H54 (cell line): ENCODE data around the gene FAM9C.

Experiments used
- DNase-seq: peaks from one replicate; pipeline ENCODE4 v3.0.0; 2011; ENCODE audit warnings: low spot score, mixed read lengths; ENCODE audit not compliant: insufficient read length
- FAIRE-seq: peaks from 3 replicates; lab custom pipeline; 2011; peaks lifted over from hg19 to GRCh38; lab: Jason Lieb, UNC
- POLR2A ChIP-seq: IDR thresholded peaks from 2 replicates; pipeline ENCODE4 v1.6.1; 2011; ENCODE audit warnings: low read depth, mild to moderate bottlenecking, low read length

The FAM9C gene

DNA sequence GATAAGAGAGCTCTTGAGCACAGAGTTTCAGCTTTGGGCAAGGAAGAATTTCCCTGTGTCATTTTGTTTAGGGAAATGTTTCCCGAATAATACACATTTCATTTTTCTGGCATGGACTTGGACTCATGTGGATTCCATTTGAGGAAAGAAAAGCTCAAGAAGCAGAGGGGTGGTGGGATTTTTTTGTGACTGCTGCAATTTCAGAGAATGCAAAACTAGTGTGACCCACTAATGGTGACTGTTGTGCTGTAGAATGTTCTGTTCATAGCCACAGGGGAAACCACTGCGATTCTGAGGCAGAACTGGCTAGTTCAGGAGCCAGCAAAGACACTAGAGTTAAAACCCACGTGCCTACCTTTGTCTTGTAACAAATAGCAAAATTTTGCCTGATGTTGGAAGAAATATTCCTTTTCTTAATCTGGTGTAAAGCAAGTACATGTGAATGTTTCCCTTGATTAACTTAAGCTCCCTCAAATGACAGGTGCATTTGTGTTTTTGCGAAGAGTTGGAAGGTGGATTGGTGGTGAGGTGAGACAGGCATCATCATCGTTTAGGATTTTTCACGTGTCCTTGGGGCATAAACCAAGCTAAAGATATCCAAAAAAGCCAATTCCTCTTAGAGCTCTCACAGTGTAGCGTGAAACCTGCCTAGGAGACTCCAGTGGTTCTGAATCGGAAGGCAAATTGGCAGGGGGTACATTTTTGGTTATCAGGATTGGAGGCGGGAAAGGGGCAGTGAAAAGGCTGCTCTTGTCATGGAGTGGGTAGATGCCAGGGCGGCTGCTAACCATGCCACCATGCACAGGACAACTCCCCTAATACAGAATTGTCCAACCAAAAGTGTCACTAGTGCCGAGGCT is 38.0 kb upstream of the FAM9C start:
- no peak for FAIRE-seq
- TF ChIP-seq POLR2A, result no peak
- DNase-seq, result no peak

- FAIRE-seq (no peak), DNase-seq (no peak)
- TF ChIP-seq POLR2A, result no peak
These were observed 37.2 kb upstream of the FAM9C start for GRCh38 chrX:13081395-13082205.

GRCh38 chrX:13080128-13080795 is 35.8 kb upstream of the FAM9C start:
- no peak for TF ChIP-seq POLR2A
- DNase-seq, result no peak

DNA sequence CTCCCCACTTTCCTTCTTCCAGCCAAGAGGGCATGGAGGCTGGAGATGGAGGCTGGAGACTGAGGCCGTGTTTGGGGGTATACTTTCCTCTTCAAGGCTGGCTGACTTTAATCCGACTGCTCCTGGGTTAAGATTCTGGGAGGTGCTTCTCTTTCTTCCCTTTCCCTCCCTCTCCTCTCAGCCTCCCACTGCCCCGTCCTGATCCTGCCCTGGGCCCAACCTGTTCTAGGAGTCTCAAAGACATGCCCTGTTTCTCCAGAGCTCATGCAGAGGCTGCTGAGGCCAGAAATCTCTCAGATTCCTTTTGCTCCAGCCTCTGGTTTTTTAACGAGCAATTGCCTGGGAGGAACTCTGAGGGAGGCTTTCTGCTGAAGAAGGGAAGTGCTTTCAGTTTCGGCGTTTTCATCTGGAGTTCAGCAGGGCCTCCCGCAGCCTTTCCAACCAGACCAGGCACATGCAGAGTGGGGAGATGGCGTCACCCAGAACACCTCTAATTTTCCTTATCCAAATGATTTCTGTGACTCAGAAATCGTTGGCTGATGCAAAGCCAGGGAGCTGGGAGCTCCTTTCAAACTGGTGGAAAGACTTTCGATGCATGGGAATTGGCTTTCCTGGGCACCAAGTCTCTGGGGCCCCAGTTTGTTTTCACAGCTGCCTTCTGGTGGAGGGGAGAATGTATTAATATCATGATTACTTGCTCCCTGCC is 34.5 kb upstream of the FAM9C start:
- TF ChIP-seq POLR2A, result no peak
- FAIRE-seq, result no peak
- DNase-seq, result no peak

More at GRCh38 chrX:13080128-13080795, 35.8 kb upstream of the FAM9C start:
- FAIRE-seq, result no peak

DNA sequence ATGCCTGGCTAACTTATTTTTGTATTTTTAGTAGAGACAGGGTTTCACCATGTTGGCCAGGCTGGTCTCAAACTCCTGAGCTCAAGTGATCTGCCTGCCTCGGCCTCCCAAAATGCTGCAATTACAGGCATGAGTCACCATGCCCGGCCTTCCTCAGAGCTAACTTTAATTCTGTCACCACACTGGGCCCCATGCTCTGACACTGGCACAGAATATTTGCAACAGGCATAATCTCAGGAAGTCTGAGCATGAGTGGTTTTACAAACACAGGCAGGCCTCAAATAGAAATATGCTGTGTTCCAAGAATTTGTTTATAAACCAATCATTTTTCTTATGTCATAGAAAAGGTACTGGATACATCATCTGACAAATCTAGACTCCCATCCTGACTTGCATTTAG is 32.7 kb upstream of the FAM9C start:
- no peak for TF ChIP-seq POLR2A
- no peak for DNase-seq
- no peak for FAIRE-seq

DNA sequence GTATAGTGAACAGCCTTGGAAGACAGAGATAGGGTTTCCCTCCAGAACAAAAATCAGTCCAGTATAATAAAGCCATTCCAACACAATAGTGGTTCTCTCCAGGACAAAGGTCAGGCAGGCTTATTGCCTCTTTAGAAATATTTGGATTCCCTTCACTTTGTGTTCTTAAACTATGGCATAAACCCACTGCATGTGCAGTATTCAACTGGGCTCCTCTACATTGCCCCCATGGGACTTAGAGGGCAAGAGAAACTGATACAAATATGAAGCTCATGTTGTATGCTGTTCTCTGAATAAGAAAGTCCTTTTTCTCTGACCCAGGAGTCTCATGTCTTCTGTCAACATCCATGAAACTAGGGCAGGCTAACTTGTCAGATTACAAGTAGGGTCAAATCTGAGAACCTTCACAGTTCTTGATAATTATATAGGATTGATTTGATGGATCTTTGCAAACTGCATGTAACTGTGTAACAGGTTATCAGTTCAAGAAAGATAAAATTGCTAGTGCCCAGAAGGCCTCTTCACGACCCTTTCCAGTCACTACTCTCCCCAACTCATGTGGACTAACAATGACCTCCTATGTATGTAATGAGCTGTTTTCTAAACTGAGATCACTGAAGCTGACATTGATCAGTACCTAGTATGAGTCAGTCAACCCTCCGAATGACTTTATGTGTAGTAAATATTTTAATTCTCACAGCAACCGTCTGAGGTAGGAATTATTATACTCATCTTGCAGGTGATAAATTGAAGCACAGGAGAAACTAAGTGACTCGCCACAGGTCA is 31.9 kb upstream of the FAM9C start:
- FAIRE-seq (no peak), DNase-seq (no peak)
- TF ChIP-seq POLR2A, result no peak

GRCh38 chrX:13074297-13075262 is 30.2 kb upstream of the FAM9C start:
- DNase-seq (no peak), FAIRE-seq (no peak)
- TF ChIP-seq POLR2A, result no peak

DNA sequence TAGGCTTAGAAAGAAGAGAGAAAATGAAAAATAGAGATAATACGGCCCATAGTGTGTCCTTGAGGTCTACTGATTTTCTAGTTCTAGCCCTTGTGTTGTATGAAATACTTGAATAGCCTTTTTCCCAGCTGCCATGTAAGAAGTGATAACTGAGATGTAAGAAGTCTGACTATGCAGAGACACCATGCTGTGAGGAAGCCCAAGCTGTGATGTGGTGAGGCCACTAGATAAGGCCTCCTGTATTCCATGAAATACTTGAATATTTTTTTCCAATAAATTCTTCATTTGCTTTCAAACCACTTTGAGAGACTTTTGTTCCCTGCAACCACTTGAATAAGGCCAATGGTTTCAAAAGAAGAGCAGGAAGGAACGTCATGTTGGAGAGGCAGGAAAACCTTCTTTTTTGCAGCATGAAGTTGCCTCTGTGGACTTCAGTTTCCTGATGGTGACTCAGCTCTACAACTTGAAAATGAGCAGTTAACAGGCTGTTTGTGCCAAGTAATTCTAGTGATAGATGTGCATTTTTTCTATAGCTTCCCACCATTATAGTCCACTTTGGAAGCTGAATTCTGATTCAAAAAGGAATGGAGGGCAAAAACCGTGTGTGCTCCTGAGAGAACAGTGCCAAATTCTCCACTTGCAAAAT is 25.5 kb upstream of the FAM9C start:
- TF ChIP-seq POLR2A, result no peak
- no peak for DNase-seq
- FAIRE-seq, result no peak

DNA sequence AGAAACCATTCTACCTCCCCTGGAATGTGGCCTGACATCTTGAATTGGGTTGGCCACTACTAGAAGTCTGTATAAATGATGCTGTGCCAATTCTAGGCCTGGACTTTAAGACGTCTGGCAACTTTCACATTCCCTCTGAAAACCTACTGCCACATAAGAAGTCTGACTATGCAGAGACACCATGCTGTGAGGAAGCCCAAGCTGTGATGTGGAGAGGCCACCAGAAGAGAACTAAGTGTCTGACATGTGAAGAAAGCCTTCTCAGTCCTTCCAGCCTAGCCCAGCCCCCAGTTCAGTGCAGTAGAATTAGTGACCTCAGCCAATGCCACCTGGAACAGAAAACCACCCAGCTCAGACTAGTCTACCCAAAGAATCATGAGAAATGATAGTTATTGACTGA is 24.2 kb upstream of the FAM9C start:
- FAIRE-seq, result no peak
- DNase-seq, result no peak
- no peak for TF ChIP-seq POLR2A

DNA sequence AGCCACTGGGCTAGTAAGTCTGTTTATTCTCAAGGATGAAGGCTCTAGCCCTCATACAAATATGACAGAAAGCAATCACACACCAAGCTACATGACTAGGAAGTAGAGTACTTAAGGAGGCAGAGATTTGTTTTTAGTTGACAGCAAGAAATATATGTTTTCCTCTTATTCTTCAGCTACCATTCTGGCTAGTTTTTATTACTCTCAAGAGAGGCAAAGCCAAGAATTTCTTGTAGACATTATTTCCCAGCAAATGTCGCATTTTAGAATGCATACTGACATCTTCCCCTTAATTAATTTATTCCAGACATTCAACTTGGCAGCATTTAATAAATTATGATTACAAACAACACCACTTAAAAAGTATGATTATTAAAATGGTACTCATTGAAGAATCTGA is 23.4 kb upstream of the FAM9C start:
- DNase-seq (no peak), FAIRE-seq (no peak)
- no peak for TF ChIP-seq POLR2A

DNA sequence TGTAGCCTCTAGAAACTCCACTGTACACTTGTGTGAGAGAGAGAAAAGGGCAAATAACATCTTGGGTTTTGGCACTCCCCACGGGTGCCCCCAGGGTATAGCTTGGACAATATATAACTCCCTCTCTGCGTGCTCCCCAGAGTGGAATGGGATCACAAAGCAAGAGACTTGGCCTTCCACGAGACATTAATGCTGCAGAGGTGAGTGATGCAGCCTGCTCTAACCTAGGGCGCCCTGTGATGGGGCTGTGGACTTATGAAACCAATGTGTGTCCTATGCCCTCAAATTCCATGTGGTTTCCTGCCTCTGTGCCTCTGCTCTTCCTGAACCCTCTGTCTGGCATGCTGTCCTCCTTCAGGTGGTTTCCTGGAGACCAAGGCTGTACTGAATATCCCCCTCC is 22.0 kb upstream of the FAM9C start:
- DNase-seq (no peak), FAIRE-seq (no peak)

More for the DNA sequence above, 22.0 kb upstream of the FAM9C start:
- no peak for TF ChIP-seq POLR2A
